HG02943 (cell line): Measurements from ENCODE around the gene ZNF646.
"Not testable (repeated sequence)": the region's sequence is repeated elsewhere in the genome, so short reads cannot be mapped to it uniquely, and the experiment has no call there.

Experiments
- ATAC-seq: cut with Tn5 transposase; IDR thresholded peaks from one replicate; pipeline ENCODE4 v1.9.1; 2021; ENCODE audit warnings: mild to moderate bottlenecking, low read depth, moderate library complexity; ENCODE audit not compliant: unreplicated experiment

Gene ZNF646

DNA sequence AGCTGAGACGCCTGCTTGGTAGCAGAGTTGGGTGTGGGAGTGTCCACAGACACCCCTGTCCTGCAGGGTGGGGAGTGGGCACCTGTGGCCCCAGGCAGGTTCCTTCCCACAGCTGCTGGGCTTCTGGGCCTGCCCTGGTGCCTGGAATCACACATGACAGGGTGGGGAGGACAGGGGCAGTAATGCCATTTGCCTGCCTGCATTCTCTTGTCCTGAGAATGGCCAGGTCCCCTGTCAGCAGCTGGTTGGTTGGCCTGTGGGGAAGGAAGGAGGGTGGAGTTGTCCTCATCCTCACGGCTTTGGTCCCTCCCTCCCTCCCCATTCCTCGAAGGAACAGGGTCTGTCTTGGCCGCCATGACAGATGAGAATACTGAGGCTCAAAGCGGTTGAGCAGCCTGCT is 9.3 kb downstream of the ZNF646 start:
- ATAC-seq: no peak

DNA sequence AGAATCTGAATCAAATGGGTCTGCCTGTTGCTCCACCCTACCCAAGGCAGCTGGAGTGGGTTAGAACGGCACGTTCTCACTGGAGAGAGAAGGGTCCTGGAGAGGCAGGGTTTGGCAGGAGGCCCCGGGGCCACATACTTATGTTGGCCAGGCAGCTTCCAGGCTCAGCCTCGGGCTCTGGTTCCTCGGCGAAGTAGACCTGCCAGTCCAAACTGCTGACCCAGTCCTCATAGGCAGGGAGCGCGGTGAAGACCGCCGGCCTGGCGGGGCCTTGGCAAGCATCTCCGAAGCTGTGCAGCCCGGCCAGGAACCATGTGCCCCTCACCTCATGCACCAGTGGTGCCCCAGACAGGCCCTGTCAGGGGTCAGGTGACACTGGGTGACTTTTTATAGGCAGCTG is 9.8 kb downstream of the ZNF646 start:
- ATAC-seq: no peak

DNA sequence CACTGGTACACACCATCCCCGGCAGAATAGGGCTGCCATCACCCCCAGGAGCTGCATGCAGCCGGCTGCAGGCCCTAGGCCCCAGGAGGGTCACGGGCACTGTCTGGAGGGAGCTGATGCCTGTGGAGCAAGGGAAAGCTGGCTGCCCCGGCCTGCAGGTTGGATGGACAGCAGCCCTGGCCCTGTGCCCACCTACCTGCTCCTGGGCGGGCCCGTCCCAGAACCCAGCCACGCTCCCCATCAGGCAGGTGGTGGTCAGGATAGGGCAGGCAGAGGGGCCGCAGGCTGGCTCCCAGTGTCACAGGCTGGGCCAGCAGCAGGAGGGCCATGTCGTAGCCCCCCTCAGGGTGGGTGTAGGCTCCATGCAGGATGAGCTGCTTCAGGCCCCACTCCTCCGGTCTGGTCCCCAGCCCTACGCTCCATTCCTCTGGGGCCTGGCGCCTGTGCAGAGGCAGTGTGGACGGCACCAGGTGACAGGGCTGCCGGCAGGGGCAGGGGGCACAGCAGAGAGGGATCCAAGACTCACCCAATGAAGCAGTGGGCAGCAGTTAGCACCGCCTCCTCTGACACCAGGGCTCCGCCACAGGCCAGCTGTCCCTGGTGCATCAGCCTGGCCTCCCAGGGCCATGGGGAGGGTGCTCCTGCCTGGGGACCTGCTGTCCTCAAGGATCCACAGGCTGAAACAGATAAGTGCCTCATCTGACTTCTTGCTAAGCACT is 10.5 kb downstream of the ZNF646 start:
- ATAC-seq: no peak

DNA sequence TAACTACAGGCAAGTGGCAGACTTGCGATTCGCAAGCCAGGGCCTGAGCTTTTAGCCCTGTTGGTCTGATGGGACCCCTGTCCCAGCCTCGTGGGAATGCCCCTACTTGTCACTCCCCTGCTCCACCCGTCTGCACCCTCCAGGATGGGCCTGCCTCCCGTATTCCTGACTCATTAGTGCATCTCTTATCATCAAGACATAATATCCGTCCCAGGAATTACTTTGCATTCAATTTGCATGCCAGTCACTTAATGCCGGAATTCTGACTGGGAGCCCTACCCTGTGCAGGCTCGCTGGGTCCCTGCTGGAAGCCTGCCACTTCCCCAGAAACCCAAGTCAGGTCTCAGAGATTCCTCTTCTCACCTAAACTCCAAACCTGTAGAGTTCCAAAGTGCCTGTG is 11.2 kb downstream of the ZNF646 start:
- no peak for ATAC-seq

DNA sequence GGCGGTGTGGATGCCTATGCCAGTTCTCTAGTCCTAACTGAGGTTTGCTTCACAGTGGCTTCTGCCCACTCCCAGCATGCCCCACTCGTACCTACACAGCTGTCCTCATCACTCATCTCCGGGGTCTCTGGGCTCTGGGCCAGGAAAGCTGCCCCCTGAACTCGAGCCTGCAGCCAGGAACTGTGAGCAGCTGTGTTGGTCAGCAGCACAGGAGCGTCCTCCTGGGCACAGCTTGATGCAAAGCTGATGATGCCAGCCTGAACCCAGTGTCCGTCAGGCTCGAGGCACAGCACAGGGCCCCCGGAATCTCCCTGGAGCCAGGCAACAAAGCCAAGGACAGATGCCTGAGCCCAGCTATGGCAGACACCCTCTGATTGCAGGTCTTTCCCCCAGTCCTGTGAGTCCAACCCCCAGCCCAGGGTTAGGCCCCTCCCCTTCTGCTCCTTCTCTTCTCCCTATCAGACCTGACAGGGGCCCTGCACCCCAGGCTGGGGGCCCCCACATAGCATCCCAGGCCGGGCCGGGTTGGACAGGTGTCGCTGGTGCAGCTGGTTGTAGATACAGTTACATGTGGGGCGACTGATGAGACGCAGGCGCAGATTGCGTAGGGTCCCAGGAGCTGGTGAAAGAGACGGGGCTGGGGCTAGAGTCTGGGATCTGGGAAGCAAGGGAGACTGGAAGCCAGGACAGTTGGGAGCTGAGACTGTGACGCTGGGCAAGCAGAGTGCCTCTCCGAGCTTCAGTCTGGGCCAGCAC is 11.8 kb downstream of the ZNF646 start:
- ATAC-seq: no peak

DNA sequence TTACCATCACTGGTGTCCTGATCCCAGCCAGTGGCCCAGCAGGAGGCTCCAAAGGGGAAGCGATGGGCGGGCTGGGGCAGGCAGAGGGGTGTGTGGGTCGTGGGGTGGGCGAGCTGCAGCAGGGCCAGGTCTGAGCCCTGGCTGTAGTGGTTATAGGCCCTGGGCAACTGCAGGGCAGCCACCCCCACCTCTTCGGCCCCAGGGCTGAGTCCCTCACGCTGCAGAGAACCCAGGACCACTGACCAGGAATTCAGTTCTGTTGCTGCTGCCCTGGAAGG is 12.3 kb downstream of the ZNF646 start:
- no peak for ATAC-seq

DNA sequence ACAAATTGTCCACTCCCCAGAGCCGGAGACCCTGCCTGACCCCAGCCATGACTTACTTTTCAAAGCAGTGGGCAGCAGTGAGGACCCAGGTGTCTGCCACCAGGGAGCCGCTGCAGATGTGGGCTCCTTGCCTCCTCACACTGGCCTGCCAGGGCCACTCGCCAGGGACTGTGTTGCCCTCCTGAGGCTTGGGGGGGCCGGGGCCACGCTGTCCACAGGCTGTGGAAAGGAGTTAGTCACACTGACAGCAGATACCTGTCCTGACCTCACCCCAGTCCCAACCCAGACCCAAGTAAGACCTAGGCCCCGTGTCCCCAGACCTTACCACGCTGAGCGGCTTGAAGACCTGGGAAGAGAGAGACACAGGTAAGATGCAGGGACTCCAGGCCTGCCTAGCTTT is 13.3 kb downstream of the ZNF646 start:
- ATAC-seq: no peak

DNA sequence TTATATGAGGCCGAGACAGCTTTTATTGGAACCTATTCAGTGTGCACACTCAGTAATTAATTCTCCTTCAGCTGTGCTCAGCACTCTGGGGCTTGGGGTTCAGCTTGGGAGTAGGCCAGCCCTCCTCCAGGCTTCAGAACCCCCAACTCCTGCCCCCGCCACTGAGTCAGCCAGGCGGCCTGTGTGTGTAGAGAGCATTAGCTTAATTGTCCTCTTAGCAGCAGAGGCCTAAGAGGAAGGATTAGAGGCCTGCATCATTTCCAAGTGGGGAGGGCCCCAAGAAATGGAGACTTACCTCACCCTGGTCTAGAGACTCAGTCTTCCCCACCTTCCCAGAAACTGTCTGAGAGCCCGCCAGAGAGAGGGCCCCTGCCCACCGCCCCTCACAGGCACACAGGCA is 13.7 kb downstream of the ZNF646 start:
- no peak for ATAC-seq

DNA sequence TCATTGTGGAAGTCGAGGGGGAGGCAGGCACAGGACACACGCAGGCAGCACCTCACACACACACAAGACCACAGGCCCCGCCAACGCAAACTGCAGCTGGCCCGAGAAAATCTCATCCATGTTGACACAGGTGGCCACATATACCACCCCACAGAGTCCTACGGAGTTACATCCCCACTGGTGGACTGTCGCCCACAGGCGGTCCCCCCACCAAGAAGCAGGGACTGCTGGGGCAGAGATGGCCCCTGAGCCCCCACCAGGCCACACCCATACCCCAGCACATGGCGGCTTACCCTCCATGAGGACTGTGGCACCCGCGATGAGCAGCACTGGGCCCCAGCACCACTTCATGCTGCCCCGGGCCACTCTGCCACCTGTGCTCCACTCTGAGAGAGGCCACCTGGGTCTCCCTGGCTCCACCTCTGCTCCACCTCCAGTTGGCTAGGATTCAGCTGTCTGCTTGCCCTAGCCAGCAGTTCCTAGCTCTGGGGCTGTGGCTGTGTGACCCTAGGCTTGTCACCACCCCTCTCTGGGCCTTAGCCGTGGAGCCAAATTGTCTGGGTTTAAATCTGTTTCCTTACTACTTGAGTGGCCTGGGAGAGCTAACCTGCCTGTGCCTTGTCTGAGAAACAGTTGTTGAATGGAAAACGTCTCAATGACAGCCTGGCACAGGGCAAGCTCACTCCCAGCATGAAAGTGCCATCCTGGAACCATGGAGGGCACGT is 14.4 kb downstream of the ZNF646 start, which contains the start of gene PRSS53:
Gene PRSS53, minus strand, starts transcription at position 485 of the 725 bp plus-strand sequence. Its CDS starts 134 bp downstream, at position 351.
- no peak for ATAC-seq

DNA sequence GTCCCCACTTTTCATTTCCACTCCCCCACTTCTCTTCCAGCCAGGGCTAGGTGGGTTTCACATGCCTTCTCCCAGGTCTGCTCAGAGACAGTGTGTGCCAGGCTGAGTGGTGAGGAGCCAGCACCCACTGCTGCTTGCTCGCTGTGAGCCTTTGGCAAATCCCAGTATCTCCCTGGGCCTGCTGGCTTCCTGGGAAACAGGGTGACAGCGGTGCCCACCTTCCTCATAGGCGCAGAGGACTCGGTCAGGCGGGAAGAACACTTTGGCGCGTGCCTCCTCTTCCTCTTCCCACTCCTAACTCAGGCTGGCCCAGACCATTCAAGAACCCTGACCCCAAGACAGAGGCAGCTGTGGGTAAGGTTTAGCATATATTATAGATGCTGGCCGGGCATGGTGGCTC is 15.0 kb downstream of the ZNF646 start:
- no peak for ATAC-seq

DNA sequence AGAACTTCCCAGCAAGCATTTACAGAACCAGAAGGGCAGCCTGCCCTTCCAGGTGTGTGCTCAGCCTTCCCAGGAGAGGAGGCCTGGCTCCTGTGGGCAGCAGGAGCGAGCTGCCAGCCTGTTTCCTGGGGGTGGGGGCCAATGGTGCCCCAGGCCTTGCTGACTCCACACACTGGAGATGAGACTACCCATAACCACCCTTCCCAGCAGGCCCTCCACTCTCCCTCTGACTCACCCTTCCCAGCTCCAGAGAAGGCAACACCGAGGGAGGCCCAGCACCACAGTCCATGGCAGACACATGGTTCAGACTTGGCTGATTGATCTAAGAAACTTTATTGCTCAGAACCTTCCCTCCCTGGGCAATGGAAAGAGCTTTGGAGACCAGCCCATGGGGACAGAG is 16.3 kb downstream of the ZNF646 start:
- no peak for ATAC-seq

DNA sequence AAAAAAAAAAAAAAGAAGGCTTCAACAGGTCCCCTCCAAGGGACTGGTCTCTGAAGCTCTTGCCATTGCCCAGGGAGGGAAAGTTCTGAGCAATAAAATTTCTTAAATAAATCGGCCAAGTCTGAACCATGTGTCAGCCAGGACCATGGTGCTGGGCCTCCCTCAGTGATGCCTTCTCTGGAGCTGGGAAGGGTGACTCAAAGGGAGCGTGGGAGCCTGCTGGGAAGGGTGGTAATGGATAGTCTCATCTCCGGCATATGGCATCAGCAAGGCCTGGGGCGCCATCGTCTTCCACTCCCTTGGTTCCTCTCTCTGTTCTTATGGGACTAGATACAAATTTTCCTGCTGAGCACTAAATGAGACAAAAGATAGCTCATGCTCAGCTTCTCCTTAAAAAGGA is 18.1 kb downstream of the ZNF646 start:
- no peak for ATAC-seq

DNA sequence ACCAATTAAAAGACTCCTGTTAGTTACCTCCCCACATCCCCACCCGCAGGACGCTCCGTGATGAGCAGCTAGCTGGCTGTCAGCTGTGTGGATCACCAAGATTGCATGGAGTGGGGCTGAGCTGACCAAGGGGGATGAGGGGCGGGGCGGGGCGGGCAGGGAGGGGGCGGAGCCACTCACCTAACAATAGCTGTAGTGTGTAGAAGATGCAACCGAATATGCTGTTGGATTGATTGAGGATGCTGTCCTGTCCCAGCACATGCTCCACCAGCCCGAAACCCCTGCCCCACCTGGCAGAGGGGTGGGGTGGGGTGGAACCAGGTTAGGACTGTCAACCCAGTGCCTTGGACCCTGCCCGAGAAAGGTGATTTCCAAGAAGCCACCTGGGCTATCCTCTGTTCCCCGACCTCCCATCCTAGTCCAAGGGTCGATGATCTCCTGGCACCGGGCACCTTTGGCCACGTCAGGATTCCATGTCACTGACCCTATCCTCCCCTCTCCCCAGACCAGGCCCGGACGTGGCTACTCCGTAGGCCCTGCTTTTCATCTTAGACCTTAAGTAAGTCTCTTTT is 19.0 kb downstream of the ZNF646 start:
- ATAC-seq: no peak

DNA sequence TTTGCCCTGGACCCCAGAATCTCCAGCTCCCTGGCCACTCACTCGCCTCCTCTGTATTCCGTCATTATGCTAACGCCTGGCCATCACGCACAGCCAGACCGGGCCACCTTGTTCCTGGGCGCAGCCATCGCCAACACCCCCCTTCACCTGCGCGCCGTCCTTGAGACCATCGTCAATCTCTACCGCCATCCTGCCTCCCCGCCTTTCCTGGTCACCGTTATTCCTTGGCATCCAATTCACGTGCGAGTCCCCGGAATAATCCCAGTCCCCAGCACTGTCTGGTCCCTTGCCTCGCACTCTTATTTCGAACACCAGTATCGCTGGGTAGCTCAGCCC is 19.8 kb downstream of the ZNF646 start:
- ATAC-seq: peak; percentile 5

DNA sequence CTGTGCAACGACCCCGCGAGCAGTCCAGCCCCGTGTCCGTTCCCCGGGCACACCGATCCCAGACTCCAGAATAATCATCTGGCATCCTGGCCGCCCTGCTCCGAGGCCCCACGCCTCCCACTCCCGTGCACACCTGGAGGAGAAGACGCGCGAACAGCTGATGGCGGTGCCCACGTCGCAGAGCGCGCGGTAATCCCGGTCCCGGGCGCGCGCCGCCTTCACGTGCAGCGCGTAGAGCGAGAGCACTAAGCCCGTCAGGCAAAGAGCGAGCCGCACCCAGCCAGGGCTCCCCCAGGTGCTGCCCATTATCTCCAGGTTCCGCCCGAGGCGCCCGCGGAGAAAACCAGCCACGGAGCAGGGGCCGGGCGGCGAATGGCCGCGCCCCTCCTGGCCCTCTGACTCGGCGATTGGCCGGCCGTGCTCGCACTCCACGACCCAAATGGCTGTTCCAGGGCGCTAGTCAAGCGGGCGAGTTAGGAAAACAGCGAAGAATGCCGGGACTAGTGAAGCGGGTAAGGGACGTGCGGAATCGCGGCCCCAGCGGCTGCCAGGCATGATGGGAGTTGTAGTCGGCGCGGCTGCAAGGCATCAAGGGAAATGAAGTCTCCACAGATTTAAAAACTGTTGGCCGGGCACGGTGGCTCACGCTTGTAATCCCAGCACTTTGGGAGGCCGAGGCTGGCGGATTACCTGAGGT is 20.4 kb downstream of the ZNF646 start, which contains the start of gene VKORC1:
Gene VKORC1, minus strand, starts transcription at position 374 of the 697 bp plus-strand sequence. Its CDS starts 68 bp downstream, at position 306.
- ATAC-seq: peak; percentile 72

DNA sequence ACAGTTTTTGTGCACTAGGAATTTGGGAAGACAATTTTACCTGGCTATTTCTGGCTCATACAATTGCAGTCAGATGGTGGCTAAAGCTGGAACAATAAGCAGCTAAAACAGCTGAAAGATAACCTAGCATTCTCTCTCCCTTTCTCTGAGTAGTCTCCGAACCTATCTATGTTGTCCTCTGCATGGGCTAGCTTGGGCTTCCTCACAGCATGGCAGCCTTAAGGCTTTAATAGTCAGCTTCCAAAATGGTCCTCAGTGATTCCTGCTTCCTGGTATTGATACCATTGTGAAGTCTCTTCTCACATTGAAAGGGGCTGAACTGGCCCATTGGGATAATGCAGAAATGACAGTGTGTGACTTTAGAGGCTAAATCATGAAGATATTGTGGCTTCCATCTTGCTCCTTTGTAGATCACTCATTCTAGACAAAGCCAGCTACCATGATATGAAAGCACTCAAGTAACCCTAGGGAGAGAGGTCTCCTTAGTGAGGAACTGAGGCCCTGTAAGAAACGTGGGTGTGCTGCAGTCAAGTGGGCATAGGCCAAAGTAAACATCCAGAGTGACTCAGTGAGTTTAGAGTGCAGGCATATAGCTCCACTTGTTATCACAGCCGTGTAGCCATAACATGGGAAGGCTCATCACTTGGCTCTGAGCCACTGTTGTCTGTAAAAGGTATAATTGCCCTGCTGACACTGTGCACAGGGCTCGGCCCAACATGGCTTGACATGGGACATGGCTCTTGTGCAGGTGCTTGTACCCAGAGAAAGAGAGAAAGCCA is 25.8 kb downstream of the ZNF646 start:
- no peak for ATAC-seq

DNA sequence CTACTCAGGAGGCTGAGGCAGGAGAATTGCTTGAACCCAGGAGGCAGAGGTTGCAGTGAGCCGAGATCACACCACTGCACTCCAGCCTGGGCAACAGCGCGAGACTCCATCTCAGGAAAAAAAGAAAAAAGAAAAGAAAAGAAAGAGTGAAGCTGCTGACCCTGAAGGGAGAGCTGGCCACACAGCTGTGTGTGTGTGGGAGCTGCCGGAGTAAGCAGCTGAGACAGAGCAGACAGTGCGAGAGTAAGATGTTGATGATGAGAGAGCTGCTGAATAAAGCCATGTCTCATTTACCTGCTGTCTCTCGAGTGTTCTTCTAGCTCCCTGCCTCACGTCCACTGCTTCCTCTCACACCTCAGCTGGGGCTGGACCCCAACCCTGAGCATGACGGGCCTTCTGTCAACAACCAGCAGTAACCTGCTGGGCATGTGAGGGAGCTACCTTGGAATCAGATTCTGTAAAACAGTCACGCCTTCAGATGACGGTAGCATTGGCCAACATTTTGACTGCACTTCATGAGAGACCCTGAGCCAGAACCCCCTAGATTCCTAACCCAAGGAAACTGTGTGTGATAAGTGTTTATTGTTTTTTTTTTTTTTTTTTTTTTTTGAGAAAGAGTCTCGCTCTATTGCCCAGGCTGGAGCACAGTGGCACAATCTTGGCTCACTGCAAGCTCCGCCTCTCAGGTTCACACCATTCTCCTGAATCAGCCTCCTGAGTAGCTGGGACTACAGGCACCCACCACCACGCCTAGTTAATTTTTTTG is 26.8 kb downstream of the ZNF646 start:
- not testable (repeated sequence) for ATAC-seq

DNA sequence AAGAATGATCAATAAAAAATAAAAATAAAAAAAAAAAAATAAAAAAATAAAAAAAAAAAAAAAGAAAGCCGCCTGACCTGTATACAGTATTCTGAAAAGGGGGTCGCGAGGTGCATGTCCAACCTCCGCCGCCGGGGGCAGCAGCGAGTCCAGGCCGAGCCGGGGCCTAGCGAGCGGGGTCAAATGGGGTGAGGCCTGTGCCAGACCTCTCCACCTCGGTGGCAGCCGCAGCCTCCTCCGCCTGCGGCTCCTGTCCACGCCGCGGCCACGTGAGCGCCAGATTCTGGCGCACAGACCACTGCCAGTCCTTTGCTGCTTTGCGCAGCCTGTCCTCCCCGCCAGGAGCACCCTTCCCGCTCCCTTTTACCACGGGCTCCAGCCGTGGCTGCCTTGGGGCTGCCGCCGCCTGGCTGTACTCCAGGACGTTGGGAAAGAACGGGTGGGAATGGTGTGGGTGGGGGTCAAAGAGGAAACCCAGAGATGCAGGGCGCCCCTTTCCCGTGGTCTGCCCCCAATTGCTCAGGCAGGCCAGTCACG is 31.5 kb downstream of the ZNF646 start:
- ATAC-seq: no peak
